Right lobe of liver (tissue), 4 donors: ENCODE measurements around the gene TXNDC2.

Source experiments
- POLR2A ChIP-seq: fragments of 450-650 bp; IDR thresholded peaks from one replicate; pipeline ENCODE4 v1.6.1; 2017; ENCODE audit warnings: antibody characterized with exemption, mild to moderate bottlenecking
- TF ChIP-seq, protein P1 (sequence below), 4 donors: fragments of 200-600 bp in 3 of 4; fragments of 450-650 bp in 1 of 4; IDR thresholded peaks; one replicate each; pipeline versions ENCODE4 v1.5.1 to v1.8.0; 2016 to 2022; ENCODE audit warnings: antibody characterized with exemption in 4 of 4, mild to moderate bottlenecking in 2 of 4
- donor health status: DM: no; HTN: no; CAD: no.
- donor health status: DM: no; HTN: no; CAD: no.
- donor health status: DM: no; HTN: yes; CAD: no.

DNA sequence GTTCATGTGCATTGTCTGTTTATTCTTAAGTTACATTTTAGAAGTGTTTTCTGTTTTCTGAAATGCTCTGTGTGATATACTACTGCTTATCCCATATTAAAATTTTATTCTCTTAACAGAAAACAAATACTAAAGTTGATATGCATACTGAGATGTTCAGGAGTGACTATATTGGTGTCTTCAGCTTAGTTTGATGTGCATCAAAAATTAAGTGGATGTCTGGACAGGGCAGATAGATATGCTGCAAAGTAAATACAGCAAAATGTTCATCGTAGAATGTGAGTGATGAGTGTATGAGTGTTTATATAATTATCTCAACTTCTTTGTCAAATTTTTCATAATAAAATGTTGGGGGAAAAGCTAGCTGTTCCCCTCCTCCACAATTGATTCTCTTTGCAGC, 41.2 kb downstream of the TXNDC2 start:
- TF ChIP-seq, protein P1, sequence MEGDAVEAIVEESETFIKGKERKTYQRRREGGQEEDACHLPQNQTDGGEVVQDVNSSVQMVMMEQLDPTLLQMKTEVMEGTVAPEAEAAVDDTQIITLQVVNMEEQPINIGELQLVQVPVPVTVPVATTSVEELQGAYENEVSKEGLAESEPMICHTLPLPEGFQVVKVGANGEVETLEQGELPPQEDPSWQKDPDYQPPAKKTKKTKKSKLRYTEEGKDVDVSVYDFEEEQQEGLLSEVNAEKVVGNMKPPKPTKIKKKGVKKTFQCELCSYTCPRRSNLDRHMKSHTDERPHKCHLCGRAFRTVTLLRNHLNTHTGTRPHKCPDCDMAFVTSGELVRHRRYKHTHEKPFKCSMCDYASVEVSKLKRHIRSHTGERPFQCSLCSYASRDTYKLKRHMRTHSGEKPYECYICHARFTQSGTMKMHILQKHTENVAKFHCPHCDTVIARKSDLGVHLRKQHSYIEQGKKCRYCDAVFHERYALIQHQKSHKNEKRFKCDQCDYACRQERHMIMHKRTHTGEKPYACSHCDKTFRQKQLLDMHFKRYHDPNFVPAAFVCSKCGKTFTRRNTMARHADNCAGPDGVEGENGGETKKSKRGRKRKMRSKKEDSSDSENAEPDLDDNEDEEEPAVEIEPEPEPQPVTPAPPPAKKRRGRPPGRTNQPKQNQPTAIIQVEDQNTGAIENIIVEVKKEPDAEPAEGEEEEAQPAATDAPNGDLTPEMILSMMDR (IDR thresholded peaks at IDR 0.05): no peak
- no peak for TF ChIP-seq POLR2A
